Measurements from ENCODE around the gene TRAM1L1.

The TRAM1L1 gene

GRCh38 chr4:117084866-117085701, at the start of gene TRAM1L1:
TRAM1L1 (minus strand) TSS chr4:117085576; CDS start chr4:117085393, 183 bp downstream.
- DNase-seq (ENCODE audit: low read depth in 3 of 3, low spot score in 1 of 3), result no peak

GRCh38 chr4:117134386-117134785, 49.0 kb upstream of the TRAM1L1 start:
- no peak for DNase-seq (ENCODE audit: low read depth in 3 of 3, low spot score in 1 of 3)

GRCh38 chr4:117096886-117097285, 11.5 kb upstream of the TRAM1L1 start:
- DNase-seq (ENCODE audit: low read depth in 3 of 3, low spot score in 1 of 3), result no peak

DNA sequence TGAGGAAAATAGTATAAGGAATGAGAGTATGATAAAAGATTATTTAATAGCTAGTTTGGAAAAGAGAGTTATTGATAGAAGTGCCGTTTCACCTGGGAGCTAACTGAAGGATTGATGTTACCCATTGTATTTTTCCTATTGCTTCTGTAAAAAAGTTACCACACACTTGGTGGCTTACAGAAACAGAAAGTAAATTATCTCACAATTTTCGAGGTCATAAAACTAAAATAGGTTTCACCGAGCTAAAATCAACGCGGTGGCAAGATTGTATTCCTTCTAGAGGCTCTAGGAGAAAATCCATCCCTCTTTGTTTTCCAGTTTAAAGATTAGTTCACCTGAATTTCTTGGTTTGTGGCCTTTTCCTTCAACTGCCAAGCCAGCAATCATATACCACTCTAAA, 11.1 kb upstream of the TRAM1L1 start:
- no peak for DNase-seq (ENCODE audit: low read depth in 3 of 3, low spot score in 1 of 3)

DNA sequence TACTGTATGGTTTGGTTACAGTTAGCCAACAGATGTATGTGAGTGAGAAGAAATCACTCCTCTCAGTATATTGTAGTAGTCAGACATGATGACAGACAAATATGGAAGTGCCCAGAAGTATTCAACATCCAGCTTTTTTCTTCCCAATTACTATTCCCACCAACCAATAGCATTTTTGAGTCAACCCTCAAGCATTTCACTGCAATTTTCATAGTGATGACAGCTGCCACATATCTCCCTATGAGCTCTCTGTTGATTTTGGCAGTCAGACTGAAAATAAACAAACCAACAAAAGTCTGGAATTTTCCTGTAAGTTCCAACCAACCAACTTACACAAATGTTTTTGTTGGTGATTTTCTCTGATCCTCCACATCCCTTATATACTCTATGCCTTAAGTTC, 8.2 kb upstream of the TRAM1L1 start:
- no peak for DNase-seq (ENCODE audit: low read depth in 3 of 3, low spot score in 1 of 3)

- no peak for DNase-seq (ENCODE audit: low read depth in 3 of 3, low spot score in 1 of 3)
Observed at GRCh38 chr4:117077760-117078159, 7.6 kb downstream of the TRAM1L1 start.

- DNase-seq (ENCODE audit: low read depth in 3 of 3, low spot score in 1 of 3), result no peak
Observed at GRCh38 chr4:117068120-117068519, 17.3 kb downstream of the TRAM1L1 start.

GRCh38 chr4:117063961-117064696, 21.2 kb downstream of the TRAM1L1 start:
- no peak for DNase-seq (ENCODE audit: low read depth in 3 of 3, low spot score in 1 of 3)

DNA sequence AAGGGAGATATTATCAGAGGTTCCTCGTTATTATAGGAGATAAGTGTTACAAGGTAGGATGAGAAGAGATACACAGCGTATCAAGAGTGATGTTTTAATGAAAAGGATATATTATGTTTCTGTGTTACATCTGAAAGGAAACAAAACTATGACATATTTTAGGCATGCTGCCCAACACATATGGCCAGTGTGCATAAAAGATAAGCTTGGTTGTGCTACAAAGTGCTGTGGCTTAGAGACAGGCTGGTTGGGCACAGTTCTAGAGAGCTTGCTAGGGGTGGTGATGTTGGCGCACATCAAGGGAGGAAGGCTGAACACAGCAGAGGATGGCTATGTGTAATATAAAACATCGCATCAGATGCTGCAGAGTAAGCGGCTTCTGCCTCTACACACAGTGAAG, 42.4 kb downstream of the TRAM1L1 start:
- no peak for DNase-seq (ENCODE audit: low read depth in 3 of 3, low spot score in 1 of 3)
